HG02981 (cell line): ENCODE measurements around the gene NECTIN1.

Source experiments
- ATAC-seq: cut with Tn5 transposase; IDR thresholded peaks from one replicate; pipeline ENCODE4 v1.9.1; 2021; ENCODE audit warnings: mild to moderate bottlenecking, moderate library complexity; ENCODE audit not compliant: unreplicated experiment

NECTIN1 gene

GRCh38 chr11:119714189-119714588, 14.8 kb downstream of the NECTIN1 start:
- ATAC-seq = no peak

GRCh38 chr11:119713359-119714040, 15.5 kb downstream of the NECTIN1 start:
- no peak for ATAC-seq

GRCh38 chr11:119712459-119713358, 16.3 kb downstream of the NECTIN1 start:
- no peak for ATAC-seq

- no peak for ATAC-seq
Observed at GRCh38 chr11:119712006-119712405, 17.0 kb downstream of the NECTIN1 start.

- no peak for ATAC-seq
Observed at GRCh38 chr11:119711476-119711875, 17.5 kb downstream of the NECTIN1 start.

- no peak for ATAC-seq
Observed at GRCh38 chr11:119710417-119710816, 18.6 kb downstream of the NECTIN1 start.

- no peak for ATAC-seq
Observed at GRCh38 chr11:119709638-119710346, 19.2 kb downstream of the NECTIN1 start.

GRCh38 chr11:119709171-119709570, 19.8 kb downstream of the NECTIN1 start:
- ATAC-seq = no peak

- ATAC-seq = no peak
Observed at GRCh38 chr11:119708384-119708783, 20.6 kb downstream of the NECTIN1 start.

- no peak for ATAC-seq
Observed at GRCh38 chr11:119706887-119707286, 22.1 kb downstream of the NECTIN1 start.

- no peak for ATAC-seq
Observed at GRCh38 chr11:119706029-119706428, 23.0 kb downstream of the NECTIN1 start.

- no peak for ATAC-seq
Observed at GRCh38 chr11:119705362-119705761, 23.6 kb downstream of the NECTIN1 start.

- ATAC-seq = no peak
Observed at GRCh38 chr11:119704849-119705248, 24.2 kb downstream of the NECTIN1 start.

- ATAC-seq = no peak
Observed at GRCh38 chr11:119701591-119702549, 27.1 kb downstream of the NECTIN1 start.

- no peak for ATAC-seq
Observed at GRCh38 chr11:119700536-119701346, 28.3 kb downstream of the NECTIN1 start.

- no peak for ATAC-seq
Observed at GRCh38 chr11:119700030-119700429, 29.0 kb downstream of the NECTIN1 start.

GRCh38 chr11:119699227-119699626, 29.8 kb downstream of the NECTIN1 start:
- no peak for ATAC-seq

GRCh38 chr11:119697882-119698281, 31.1 kb downstream of the NECTIN1 start:
- no peak for ATAC-seq

GRCh38 chr11:119697445-119697844, 31.6 kb downstream of the NECTIN1 start:
- no peak for ATAC-seq
